ENCODE data around the gene CPD.

GRCh38 chr17:30391534-30391933 is 12.8 kb downstream of the CPD start:
- TF ChIP-seq FOXO1 (CRISPR knock-in tag; IDR thresholded peaks at IDR 0.05): no peak
- no peak for TF ChIP-seq MAFK (conservative IDR thresholded peaks at IDR 0.05 in 1 of 2, IDR thresholded peaks at IDR 0.05 in 1 of 2; ENCODE audit: low read length in 2 of 2)
- TF ChIP-seq ZNF75D (CRISPR knock-in tag; IDR thresholded peaks at IDR 0.05; ENCODE audit: borderline replicate concordance): no peak
- TF ChIP-seq FOXK1 (CRISPR knock-in tag; IDR thresholded peaks at IDR 0.05; ENCODE audit: borderline replicate concordance, low read depth): no peak
- no peak for TF ChIP-seq CTCF (CRISPR knock-in tag; IDR thresholded peaks at IDR 0.05)
